HG03460 (cell line): ENCODE measurements around the gene ZIC2.

Experiments
- ATAC-seq: cut with Tn5 transposase; IDR thresholded peaks from one replicate; pipeline ENCODE4 v1.9.1; 2021; ENCODE audit not compliant: unreplicated experiment

ZIC2 gene

GRCh38 chr13:99959540-99960230 lies 21.9 kb upstream of the ZIC2 start:
- ATAC-seq: no peak

GRCh38 chr13:99960663-99961311 lies 20.8 kb upstream of the ZIC2 start:
- no peak for ATAC-seq

DNA sequence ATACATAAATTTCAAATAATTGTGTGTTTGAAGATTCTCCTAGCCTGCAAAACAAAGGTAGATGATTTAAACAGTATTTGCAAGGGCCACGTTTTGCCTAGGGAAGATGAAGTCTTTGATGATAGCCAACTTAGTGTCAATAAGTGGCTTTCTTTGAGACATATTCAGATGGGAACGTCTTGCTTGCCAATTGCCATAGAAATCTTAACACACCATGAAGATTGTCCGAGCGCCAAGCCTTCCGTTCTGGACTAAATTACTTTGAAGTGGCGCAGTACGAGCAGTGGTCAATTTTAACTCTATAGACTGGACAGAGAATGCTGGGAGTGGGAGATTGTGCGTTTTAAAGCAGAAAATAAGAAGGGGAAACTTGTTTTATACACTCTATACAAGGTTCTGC lies 19.9 kb upstream of the ZIC2 start:
- no peak for ATAC-seq

DNA sequence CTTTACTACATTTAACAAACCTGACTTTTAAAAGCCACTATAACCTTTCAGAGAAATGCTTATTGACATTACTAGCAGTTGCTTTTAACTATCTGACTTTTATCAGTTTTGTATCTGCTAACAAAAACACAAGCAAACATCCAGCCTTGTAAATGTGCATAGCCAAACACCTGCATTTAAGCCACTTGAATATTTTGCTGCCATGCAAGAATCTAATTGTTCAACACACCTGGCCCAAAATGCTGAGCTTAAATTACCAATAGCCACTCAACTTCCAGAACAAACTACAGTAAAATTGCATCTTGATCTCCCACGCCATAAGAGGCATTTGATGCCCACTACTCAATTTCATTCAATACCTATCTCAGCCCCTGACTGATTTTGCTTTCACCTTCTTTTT lies 19.3 kb upstream of the ZIC2 start:
- no peak for ATAC-seq

DNA sequence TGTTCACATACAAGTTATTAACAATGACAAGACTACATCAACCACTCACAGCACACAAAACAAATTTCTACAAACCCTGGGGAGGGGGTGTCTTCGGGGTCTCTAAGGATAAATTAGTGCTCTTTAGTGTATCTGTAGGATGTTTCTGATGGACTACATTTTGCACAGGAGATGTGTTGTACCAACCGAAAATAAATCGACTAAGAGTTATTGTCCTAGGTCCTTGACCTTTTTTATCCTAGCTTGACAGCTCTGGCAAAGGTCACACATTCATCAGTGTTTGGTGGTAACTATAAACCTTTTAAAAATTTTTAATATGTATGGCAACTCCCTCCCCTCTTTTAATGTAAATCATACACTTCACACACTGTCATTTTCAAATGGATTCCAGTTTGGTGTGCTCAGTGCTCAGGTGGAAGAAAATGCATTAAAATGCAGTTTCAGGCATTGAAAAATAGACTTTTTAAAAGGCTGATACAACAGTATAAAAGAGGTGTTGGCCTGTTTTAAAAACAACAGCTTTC lies 17.7 kb upstream of the ZIC2 start:
- no peak for ATAC-seq

- no peak for ATAC-seq
Measured at GRCh38 chr13:99965329-99966000, 16.1 kb upstream of the ZIC2 start.

DNA sequence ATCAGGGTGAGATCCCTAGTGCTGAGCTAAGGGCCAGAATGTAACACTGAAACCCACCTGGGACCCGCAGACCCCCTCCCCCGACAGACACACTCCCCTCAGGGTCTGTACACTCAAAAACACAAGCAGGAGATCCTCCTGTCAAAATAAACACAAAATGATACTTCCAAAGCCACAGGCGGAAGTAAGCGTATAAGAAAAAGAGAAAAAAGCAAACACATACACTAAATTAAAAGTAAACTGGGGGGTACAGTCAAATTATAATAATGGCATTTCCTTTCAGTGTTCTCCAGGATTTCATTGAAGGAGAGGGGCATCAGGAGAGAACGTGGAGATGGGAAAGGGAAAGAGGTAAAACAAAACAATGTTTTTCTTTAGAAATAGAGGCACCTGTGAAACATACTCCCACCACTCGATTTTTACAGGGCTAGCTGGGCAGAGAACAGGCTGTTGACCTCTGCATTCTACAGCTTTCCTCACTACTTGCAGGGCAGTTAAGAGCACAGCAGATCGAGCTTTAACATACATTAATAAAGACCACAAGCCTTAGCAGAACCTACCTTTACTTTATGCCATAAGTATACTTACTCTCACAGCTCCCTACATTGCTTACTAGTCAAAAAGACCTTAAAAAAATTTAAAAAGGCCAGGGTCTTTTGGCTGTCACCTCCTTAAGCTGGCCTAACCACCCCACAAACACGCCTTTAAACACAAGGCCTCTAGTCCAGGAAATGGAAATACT lies 15.3 kb upstream of the ZIC2 start:
- ATAC-seq: no peak

- ATAC-seq: no peak
Measured at GRCh38 chr13:99967498-99967868, 14.1 kb upstream of the ZIC2 start.

- no peak for ATAC-seq
Measured at GRCh38 chr13:99967869-99968520, 13.6 kb upstream of the ZIC2 start.

GRCh38 chr13:99968521-99969452 lies 12.8 kb upstream of the ZIC2 start:
- no peak for ATAC-seq

GRCh38 chr13:99969453-99969918 lies 12.1 kb upstream of the ZIC2 start:
- ATAC-seq: no peak

DNA sequence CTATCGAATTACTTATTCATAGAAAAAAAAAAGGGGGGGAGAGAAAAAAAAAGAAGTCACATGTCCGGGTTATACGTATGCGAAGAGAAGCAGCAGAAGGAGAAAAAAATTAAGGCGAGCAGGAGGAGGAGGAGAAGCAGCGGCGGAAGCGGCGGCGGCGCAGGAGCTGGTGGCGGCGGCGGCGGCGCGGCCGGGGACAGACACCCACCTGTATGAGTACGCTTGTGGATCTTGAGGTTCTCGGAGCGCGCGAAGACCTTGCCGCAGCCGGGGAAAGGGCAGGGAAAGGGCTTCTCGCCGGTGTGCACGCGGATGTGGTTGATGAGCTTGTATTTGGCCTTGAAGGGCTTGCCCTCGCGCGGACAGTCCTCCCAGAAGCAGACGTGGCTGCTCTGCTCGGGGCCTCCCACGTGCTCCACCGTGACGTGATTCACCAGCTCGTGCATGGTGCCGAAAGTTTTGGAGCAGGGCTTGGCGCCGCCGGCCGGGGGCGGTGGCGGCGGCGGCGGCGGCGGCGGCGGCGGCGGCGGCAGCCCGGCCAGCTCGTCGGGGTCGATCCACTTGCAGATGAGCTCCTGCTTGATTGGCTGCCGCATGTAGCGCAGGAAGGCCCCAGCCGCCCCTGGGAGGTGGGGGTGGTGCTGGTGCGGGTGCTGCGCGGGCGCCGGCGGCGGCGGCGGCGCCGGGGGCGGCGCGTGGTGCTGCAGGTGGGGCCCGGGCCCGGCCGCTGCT lies 11.5 kb upstream of the ZIC2 start:
- ATAC-seq: no peak

- ATAC-seq: no peak
Measured at GRCh38 chr13:99970651-99971575, 10.7 kb upstream of the ZIC2 start.

DNA sequence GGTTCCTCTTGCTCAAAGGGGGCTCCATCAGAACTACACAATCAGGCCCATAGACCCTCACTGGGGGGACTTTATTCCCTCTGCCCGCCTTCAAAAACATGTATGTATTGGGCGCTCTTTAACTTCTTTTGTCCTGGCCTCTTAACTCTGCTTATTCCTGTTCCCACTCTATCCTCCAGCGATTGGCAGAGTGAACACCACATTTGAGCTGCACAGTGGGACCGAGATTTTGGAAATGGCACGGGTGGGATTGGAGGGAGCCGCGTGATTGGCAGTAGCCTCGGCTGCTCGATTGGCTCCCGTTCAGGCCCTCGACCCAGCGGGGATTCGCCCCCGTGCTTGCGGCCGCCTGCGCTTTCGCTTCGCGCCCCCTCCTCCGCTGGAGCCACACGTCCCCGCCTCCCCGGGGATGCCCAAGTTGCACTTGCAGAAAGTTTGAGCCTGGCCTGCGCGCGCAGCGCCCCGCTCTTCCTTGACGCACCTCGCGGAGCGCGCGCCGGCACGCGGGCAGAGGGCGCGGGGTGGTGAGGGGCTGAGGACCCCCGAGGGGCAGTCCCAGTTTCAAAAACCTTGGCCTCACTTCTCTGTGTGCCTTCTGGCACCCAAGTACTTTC lies 9.9 kb upstream of the ZIC2 start, which contains the start of gene ZIC5:
ZIC5 (minus strand) TSS at position 192 of the 614 bp plus-strand sequence; CDS start at position 28, 164 bp downstream.
- no peak for ATAC-seq

GRCh38 chr13:99972190-99972731 lies 9.3 kb upstream of the ZIC2 start:
- ATAC-seq: no peak

DNA sequence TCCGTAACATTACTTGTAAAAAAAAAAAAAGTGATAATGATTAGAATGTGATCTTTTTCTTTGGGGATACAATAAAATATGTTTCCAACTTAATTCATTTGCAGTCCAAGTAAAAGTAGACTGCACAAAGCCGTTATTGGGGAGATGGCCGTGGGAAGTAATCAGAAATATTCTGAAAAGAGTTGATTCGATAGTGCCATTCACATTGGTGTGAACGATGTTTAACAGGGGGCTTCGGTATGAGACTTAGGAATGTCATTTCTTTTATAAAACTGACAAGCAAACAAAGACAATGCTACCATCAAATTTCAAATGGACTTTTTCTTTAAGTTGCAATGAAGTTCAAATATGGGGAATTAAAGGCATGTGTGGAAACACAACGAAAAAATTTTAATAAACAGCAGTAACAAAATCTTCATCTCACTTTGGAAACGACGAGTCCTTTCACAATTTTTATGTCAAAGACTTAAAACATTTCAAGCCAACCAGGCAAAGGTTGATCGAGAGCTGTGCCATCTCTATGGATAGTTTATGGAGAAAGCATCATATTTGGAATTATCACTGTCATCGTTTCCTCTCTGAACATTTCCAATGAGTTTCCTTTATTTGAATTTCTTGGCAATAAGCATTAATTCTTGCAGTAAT lies 8.3 kb upstream of the ZIC2 start:
- ATAC-seq: no peak

DNA sequence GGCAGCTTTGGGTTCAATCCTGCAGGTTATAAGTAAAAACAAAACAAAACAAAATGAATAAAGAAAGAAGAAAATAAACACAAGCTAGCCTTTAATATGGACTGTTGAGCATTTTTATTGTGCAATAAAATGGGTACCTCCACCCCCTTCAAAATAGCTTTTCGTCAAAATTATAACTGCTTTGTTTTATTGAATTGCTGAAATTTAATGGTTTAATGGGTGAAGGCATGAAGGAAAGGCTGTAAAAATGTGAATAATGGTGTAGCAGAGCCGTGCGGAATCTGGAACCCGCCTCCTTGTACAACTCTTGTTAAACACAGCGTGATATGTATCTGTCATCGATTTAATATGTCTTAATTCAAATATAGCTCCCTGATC lies 7.8 kb upstream of the ZIC2 start:
- no peak for ATAC-seq
